Body of pancreas (tissue), 4 donors: ENCODE measurements around the gene MAD1L1.

Experiments
- CTCF ChIP-seq, 7 experiments: fragments of 450-650 bp in 4 of 7; fragments of 200-600 bp in 3 of 7; sonication (generic) in 3 of 7; IDR thresholded peaks; one replicate each; pipeline ENCODE4 v1.5.1; 2016 to 2019; ENCODE audit warnings: antibody characterized with exemption in 7 of 7
- POLR2A ChIP-seq, 3 donors: fragments of 450-650 bp; IDR thresholded peaks; one replicate each; pipeline ENCODE4 v1.6.1; 2016; ENCODE audit warnings: antibody characterized with exemption in 3 of 3, mild to moderate bottlenecking in 2 of 3

DNA sequence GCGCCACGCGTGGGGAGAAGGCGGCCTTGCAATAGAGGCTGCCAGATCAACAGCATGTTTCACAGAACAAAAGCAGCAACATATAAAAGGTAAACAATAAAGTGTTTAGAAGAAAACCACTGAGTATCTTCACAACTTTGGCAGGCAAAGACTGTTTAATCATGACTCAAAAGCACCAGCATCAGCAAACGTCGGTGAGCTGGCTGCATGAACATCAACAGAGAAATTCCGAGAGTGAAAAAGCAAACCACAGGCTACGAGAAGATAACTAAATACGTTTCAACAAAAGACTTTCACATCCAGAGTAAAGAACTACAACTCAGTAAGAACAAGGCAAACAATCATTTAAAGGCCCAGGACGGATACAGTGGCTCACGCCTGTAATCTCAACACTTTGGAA, 172.0 kb downstream of the MAD1L1 start:
- TF ChIP-seq POLR2A (IDR thresholded peaks at IDR 0.05), result no peak
- TF ChIP-seq CTCF (IDR thresholded peaks at IDR 0.05), result no peak
